ENCODE data around the gene LITAF. TPM values are rescaled to one million over a fixed set of nuclear protein-coding genes. Genes with fewer than 3 reads are reported as not detected.

The LITAF gene
- 121 TPM for total RNA-seq

DNA sequence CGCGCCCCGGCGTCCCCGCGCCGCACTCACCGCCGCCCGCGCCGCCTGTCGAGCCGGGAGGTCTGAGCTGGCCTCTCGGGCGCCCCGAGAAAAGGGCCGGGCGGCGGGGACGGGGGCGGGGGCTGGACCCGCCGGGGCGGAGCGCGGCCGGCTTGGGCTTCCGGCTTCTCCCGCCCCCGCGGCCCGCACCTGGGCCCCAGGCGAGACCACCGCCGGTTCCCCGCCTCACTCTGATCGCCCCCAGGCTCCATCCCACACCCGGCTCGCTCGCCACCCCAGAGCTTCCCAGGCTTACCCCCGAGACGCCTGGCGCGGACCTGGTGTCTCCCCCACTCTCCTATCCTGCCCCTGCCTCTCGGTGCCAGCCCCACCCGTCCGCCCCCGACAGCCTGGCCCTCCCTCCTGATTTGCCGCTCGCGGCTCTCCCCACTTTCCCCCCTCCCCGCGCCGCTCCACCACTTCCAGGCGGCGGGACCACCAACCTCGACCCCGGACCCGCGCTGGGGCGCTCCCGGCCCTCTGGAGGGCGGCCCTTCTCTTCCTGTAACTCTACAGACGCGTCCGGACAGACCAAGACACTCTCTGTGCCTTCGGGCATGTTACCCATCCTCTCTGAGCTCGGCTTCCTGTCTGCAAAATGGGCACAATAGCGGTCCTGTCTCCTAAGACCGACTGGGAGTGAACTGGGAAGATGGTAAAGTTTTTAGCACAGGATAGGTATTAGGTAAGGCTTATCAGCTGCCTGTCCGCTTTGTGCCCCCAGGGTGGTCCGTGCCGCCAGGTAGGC lies at the start of gene LITAF:
Gene LITAF (minus strand): TSS at position 64 of the 787 bp plus-strand sequence. CDS start 30,189 bp downstream, outside the sequence.
- peak; percentile 55 for DNase-seq (ENCODE audit: low spot score)

DNA sequence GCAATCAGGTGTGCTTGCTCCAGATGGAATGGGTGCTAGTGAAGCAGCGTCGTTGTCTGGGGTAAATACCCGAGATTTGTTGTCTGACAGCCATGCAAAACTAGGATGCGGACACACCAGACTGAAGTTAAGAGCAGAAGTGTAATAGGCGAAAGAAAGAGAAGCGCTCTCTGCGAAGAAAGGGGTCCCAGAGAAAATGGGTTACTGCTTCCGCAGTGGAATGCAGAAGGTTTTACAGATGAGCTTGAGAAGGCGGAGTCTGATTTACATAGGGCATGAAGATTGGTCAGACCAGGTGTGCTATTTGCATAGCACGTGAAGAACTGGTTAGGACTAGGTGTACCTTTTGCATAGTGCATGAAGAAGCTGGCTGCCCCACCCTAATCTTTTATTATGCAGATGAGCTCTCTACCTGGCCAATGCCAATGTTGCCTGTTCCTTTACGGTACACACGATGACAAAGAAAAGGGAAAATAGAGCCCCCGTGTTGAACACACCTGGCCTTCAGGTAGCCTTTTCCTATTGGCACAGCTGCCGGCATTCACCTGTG lies 49.5 kb upstream of the LITAF start:
- DNase-seq (ENCODE audit: low spot score) = peak; percentile 66

DNA sequence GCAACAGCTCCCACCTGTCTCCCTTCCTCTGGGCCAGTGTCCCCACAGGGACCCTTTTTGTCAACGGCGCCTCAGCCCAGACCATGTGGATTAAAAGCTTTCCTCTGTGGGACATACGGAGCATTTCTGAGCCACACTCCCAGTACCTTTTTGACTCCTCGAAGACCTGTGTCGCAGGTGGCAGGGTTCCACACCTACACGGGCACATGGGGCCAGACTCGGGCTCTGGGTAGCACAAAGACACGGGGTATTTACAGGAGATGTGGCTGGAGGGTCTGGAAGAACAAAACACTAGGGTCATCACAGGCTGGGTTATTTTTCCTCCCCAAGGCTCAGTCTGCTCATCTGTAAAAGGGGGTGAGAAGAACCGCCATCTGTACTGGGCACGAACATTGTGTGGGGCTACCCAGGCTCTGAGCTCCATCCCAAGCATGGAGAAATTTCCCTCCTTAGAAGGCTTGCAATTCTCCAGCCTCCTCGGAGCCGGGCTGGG lies 49.0 kb upstream of the LITAF start:
- no peak for DNase-seq (ENCODE audit: low spot score)

DNA sequence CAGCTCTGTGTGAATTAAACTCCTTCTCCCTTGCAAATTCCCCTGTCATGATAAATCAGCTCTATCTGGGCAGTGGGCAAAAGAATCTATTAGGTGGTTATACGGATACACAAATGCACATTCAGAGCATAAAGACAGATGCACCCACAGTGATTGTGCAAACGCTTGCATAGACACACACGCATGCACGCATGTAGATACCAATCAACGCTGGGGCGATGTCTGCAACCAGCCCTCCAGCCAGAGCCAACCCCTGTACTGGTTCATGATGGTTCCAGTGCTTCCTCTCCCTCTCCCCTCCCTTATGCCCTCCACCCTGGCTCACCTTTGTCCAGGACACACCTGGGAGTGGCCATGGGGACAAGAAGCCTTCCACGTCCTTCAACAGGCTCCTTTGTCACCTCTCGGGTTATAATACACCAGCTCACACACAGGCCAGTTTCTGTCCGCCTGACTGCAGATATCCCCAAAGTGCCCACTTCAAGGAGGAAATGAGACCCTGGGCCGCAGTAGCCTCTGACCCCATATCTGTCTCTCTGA lies 48.5 kb upstream of the LITAF start:
- DNase-seq (ENCODE audit: low spot score) = no peak

GRCh38 chr16:11634312-11634711 lies 47.6 kb upstream of the LITAF start:
- no peak for DNase-seq (ENCODE audit: low spot score)

DNA sequence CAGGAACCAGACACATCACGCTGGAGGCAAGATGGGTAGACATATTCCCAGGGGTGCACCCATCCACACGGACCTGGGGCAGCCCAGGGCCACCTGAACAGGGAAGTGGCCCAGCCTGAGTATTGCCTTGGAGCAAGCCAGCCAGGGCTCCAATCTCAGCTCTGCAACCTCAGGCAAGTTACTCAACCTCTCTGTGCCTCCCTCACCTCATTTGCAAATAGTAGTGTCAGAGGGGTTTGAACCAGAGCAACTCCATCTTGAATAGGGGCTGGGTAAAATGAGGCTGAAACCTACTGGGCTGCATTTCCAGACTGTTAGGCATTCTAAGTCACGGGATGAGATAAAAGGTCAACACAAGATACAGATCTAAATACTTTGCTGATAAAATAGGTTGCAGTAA lies 46.4 kb upstream of the LITAF start:
- DNase-seq (ENCODE audit: low spot score) = no peak

DNA sequence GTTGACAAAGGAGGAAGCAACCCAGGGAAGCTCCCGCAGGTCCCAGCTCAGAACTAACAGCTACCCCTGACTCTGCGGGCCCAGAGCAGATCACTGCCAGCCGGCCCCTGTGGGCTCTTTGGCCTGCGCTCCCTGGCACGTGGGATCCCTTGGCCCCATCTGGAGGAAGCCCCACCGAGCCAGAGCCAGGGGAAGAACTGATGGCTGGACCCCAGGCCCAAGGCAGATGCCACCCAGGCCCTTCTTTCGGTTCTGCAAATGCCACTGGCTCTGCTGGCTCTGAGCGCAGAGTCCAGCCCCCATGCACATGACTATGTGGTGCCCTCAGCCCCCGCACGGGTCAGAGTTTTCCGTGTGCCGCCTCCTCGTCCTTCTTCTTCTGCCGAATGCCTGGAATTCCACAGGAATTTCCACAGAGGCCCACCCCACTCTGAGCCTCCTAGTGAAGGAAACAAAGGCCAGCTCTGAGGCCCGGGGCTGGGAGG lies 45.8 kb upstream of the LITAF start:
- peak; percentile 63 for DNase-seq (ENCODE audit: low spot score)

DNA sequence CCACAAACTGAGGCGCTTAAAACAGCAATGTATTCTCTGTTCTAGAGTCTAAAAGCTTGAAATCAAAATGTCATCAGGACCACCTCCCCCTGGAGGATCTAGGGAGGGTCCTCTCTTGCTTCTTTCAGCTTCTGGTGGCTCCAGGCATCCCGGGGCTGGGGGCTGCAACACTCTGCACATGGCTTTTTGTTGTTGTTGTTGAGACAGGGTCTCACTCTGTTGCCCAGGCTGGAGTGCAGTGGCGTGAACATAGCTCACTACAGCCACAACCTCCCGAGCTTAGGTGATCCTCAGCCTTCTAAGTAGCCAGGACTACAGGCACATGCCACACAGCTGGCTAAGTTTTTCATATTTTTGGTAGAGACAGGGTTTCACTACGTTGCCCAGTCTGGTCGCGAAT lies 44.5 kb upstream of the LITAF start:
- no peak for DNase-seq (ENCODE audit: low spot score)

DNA sequence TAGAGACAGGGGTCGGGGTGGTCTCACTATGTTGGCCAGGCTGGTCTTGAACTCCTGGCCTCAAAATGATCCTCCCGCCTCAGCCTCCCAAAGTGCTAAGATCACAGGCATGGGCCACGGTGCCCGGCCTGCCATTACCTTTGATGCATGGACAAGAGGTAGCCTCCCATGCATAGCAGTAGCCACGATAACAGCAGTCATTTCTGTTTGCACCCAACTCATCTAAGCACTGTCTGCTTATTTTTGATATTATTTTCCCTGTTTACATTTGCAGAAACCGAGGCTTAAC lies 44.0 kb upstream of the LITAF start:
- DNase-seq (ENCODE audit: low spot score) = no peak

DNA sequence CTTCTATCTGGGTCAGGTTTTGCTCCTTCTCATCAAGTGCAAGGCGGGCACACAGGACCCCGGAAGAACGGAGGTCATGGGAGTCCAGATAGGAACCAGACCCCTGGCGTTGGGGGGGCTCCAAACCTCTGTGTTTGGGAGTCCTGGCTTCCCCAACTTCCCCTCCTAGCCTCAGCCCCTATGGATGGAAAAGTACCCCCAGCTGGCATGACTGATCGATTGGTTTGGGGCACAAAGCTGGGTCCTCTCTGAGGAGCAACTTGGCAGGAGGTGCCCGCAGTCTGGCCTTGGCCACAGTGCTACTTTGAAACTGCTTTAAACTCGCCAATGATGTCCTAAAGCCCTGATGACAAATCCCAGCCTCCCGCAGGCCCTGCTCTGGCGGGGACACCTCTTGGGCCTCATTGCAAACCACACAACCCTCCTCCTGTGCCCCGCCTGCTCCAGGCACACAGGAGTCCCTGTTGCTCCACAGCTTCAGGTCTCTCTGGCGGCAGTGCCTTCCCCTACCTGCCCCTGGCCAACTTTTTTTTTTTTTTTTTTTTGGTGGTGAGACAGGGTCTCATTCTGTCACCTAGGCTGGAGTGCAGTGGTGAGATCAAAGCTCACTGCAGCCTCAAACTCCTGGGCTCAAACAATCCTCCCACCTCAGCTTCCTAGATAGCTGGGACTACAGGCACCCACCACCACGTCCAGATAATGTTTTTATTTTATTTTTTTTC lies 43.5 kb upstream of the LITAF start:
- DNase-seq (ENCODE audit: low spot score) = no peak

GRCh38 chr16:11629071-11630030 lies 42.6 kb upstream of the LITAF start:
- peak; percentile 29 for DNase-seq (ENCODE audit: low spot score)

GRCh38 chr16:11627822-11628457 lies 41.2 kb upstream of the LITAF start:
- DNase-seq (ENCODE audit: low spot score) = peak; percentile 28

DNA sequence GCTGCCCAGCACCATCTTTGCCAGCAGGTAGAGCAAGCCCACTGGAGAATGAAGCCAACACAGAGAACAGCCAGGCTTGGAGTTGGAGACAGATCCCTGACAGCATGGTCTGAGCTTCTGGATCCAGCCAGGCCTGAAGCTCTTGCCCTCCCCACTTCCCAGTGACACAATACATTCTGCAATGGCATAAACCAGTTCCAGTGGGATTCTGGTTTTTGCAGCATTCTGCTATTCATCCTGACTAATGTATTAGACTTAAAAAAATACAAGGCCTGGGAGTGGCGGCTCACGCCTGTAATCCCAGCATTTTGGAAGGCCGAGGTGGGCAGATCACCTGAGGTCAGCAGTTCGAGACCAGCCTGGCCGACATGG lies 40.6 kb upstream of the LITAF start:
- DNase-seq (ENCODE audit: low spot score) = no peak

DNA sequence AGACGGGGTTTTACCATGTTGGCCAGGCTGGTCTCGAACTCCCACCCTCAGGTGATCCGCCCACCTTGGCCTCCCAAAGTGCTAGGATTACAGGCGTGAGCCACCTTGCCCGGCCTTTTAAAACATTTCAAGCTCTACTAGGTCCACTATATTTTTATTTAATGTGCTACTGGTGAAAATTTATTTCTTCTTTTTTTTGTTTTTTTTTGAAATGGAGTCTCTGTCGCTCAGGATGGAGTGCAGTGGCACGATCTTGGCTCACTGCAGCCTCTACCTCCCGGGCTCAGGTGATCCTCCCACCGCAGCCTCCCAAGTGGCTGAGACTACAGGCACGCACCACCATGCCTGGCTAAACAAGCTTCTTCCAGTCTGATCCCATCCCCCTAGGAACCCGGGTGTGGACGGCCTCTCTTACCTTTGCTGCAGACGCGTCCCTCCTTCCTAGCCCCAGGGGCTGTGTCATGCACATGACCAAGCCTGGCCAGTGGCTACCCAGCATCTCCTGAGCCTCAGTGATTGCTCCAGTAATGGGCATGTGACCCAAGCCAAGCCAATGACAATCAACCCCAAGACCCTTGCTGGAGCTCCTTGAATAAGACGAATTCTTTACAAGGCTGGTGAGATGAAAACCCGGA lies 40.1 kb upstream of the LITAF start:
- DNase-seq (ENCODE audit: low spot score) = no peak

DNA sequence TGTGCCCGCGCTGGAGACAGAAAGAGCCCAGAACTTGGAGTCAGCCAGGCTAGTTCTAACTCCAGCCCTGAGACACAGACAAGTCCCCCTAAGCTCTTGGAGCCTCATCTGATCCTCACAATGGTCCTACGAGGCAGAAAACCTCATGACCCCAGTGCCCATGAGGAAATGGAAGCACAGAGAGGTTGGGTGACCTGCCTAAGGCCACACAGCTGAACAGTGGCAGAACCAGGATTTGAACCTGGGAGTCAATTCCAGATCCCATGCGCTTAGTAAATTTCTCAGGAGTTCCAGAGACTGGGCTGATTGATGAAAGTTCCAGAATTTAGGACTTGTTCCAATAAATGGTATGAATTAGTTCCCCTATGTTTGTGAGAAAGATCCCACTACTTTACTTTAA lies 39.0 kb upstream of the LITAF start:
- DNase-seq (ENCODE audit: low spot score) = no peak

GRCh38 chr16:11624636-11625607 lies 38.2 kb upstream of the LITAF start:
- no peak for DNase-seq (ENCODE audit: low spot score)

GRCh38 chr16:11624205-11624604 lies 37.5 kb upstream of the LITAF start:
- no peak for DNase-seq (ENCODE audit: low spot score)

- no peak for DNase-seq (ENCODE audit: low spot score)
Measured at GRCh38 chr16:11621920-11622651, 35.4 kb upstream of the LITAF start.

GRCh38 chr16:11621539-11621919 lies 34.8 kb upstream of the LITAF start:
- DNase-seq (ENCODE audit: low spot score) = no peak

Data from mucosa of gallbladder (tissue), 1 donor.